Motor neuron (in vitro differentiated cells): ENCODE results near the gene ZNF619. TPM values are rescaled to one million over a fixed set of nuclear protein-coding genes. Genes with fewer than 3 reads are reported as not detected.
A peak's percentile ranks its signal among the peaks of the same experiment; 100 is the strongest.

Source experiments
- ATAC-seq, 8 experiments: fragments of 200-7000 bp; cut with Tn5 transposase; replicated peaks in 6 of 8; 2 replicates each; pipeline ENCODE4 v1.8.0; 2021; ENCODE audit warnings: mild to moderate bottlenecking in 8 of 8, moderate library complexity in 8 of 8
- H3K27ac ChIP-seq, 2 donors: fragments of 250-450 bp; sonication (Bioruptor Pico); 2 replicates each; pipeline ENCODE4 v1.9.0; 2021; ENCODE audit warnings: antibody characterized with exemption in 2 of 2, mild to moderate bottlenecking in 2 of 2, moderate library complexity in 1 of 2
- H3K4me1 ChIP-seq, 2 donors: fragments of 250-450 bp; sonication (Bioruptor Pico); replicated peaks in 1 of 2; 2 replicates each; pipeline ENCODE4 v1.6.1; 2021; ENCODE audit warnings: antibody characterized with exemption in 2 of 2, mild to moderate bottlenecking in 2 of 2, moderate library complexity in 1 of 2
- H3K4me3 ChIP-seq, 5 donors: fragments of 250-450 bp; sonication (Bioruptor Pico); 2 replicates each; pipeline ENCODE4 v1.9.0; 2021; ENCODE audit warnings: antibody characterized with exemption in 5 of 5, mild to moderate bottlenecking in 5 of 5, moderate library complexity in 4 of 5
- WGBS, 10 experiments: fragments of 450-650 bp; shearing (Covaris generic); methylation state at CpG; one replicate each; pipeline ENCODE4 v1.0.0; 2022; 5-methylcytosine and 5-hydroxymethylcytosine counted together
- in situ Hi-C, 9 experiments: fragments of 400-800 bp; cut with MboI; loops; one replicate each; pipeline ENCODE4 v1.15.0; 2021; ENCODE audit warnings: low sequenced_read_pairs in 9 of 9, low pct_unique_long_range_greater_than_20kb in 2 of 9; ENCODE audit not compliant: unreplicated experiment in 9 of 9
- total RNA-seq, 8 experiments: library from RNA; unstranded; fragments of 300-600 nt; gene quantifications; 2 replicates each; pipeline versions ENCODE4 v1.2.3 to v1.2.4, GENCODE V29; 2022

Gene ZNF619
- total RNA-seq, 8 experiments from 2014 or later, result 1.3 to 7.9 (median 5.6) TPM

DNA sequence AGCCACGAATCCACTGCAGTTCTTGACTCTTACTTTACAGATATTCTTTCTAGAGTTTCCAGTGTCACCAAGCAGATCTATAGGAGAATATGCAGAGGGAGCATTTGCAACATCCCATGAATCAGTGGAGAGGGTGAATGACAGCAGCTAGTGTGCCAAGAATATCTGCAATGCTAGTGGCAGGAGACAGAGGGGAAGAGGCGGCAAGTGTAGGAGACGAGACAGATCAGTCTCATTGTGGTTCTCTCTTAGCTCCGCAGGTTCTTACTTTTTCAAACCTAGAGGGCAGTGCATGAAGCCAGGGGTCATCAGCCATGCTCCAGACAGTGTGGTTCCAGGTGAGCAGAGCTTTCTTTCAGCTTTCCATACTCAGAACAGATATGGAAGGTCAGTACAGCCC is 744 bp downstream of the ZNF619 start:
- 0 to 83% (median 34%) methylated on average over 1 to 4 of the region's 4 CpGs; no CpG with 5 or more reads in 4 of the 10 experiments for WGBS, 10 experiments
- peak in 6 of 8 experiments; percentile 15 to 44 (median 30) for ATAC-seq
- in situ Hi-C loops, result no loop called here
- Histone ChIP-seq H3K4me1 (peaks cover 0 to 4% of the 10 kb centered on the region in 2 donors), H3K27ac (no peak overlapping the region), H3K4me3 (peak overlapping the region; percentile 48 to 82 (median 57))

DNA sequence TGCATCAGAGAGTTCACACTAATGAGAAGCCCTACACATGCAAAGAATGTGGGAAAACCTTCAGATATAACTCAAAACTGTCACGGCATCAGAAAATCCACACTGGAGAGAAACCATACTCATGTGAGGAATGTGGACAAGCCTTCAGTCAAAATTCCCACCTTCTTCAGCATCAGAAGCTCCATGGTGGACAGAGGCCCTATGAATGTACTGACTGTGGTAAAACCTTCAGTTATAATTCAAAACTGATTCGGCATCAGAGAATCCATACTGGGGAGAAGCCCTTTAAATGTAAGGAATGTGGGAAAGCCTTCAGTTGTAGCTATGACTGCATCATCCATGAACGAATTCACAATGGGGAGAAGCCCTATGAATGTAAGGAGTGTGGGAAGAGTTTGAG is 10.2 kb downstream of the ZNF619 start:
- 80 to 100% (median 93%) methylated on average over 1 to 3 of the region's 3 CpGs; no CpG with 5 or more reads in 3 of the 10 experiments for WGBS, 10 experiments
- no peak overlapping the region for H3K27ac ChIP-seq
- ATAC-seq, result no peak
- no peaks in the 10 kb centered on the region for H3K4me1 ChIP-seq
- H3K4me3 ChIP-seq, result no peak overlapping the region
- in situ Hi-C loops, result no loop called here

DNA sequence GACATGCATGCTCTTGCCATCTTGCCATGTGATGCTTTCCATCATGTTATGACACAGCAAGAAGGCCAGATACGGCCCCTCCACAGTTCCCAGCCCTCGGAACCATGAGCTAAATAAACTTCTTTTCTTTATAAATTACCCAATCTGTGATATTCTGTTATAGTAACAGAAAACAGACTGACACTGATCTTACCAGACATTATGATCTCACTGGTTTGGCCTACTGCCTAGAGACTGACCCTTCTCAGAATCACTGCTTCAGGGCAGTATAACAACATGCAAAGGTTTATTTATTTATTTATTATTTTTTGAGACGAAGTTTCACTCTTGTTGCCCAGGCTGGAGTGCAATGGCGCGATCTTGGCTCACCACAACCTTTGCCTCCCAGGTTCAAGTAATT is 14.0 kb downstream of the ZNF619 start:
- H3K27ac ChIP-seq, result no peak overlapping the region
- no peak for ATAC-seq
- in situ Hi-C loops, result no loop called here
- 80 to 100% (median 89%) methylated on average over 1 to 5 of the region's 5 CpGs; no CpG with 5 or more reads in 2 of the 10 experiments for WGBS, 10 experiments
- H3K4me3 ChIP-seq, result no peak overlapping the region
- no peaks in the 10 kb centered on the region for H3K4me1 ChIP-seq

DNA sequence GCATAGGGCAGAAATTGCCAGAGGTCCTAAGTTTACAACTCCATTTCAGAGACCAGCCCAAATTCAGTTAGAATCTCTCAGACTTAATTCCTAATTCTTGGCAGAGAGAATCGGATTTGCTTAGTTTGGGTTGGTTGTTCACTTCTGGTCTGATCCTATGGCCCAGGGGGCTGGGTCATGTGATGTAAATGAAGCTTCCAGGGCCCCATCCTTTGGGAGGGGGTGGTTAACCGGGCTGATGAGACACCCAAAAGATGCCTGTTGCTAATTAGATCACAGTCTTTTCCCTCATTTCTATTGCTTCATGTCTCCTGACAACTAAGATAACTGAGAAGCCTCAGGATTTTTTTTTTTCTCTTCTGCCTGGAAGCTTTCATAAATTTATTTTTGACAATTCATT is 17.8 kb downstream of the ZNF619 start:
- no peaks in the 10 kb centered on the region for H3K4me1 ChIP-seq
- no peak overlapping the region for H3K4me3 ChIP-seq
- in situ Hi-C loops, result no loop called here
- ATAC-seq, result peak in 2 of 8 experiments; percentile 62 to 83
- H3K27ac ChIP-seq, result no peak overlapping the region
- WGBS, 10 experiments, result 11 to 83% (median 35%) methylated on average over 1 to 2 of the region's 2 CpGs; no CpG with 5 or more reads in 4 of the 10 experiments

DNA sequence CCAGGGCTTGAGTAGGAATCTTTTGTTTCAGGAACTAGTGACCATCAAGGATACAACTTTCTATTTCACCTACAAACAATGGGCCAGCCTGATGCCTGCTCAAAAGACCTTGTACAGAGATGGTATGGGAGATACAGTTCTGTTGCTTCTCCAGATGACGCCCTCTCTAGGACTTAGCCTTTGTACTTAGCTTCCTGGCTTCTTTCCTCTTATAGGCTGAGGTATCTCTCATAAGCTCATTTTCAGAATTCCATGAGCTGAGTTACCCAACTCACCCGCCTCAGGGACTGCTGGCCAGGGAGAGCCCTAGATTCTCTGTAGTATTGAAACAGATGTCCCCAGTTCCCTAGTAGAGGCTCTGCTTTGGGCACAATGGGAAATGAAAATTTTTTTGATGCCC is 20.4 kb downstream of the ZNF619 start:
- Histone ChIP-seq H3K27ac (no peak overlapping the region), H3K4me3 (no peak overlapping the region), H3K4me1 (no peaks in the 10 kb centered on the region)
- in situ Hi-C loops, result no loop called here
- WGBS, 10 experiments, result 88 to 91% (median 88%) methylated on average over 1 to 2 of the region's 2 CpGs; no CpG with 5 or more reads in 7 of the 10 experiments
- ATAC-seq, result no peak

DNA sequence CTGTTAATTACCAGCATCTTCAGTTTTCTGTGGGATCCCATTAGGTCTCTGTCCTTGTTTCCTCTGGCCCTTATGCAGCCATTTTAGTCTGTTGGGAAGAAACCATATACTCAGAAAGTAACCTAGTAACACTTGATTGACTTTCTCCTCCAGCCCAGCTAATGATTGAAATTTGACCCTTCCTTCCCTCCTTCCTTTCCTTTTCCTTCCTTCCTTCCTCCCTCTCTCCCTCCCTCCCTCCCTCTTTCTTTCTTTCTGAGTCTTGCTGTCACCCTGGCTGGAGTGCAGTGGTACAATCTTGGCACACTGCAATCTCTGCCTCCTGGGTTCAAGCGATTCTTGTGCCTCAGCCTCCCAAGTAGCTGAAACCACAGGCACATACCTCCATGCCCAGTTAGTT is 23.0 kb downstream of the ZNF619 start:
- Histone ChIP-seq H3K4me1 (no peaks in the 10 kb centered on the region), H3K27ac (no peak overlapping the region), H3K4me3 (no peak overlapping the region)
- ATAC-seq, result no peak
- WGBS, 10 experiments, result 83 to 100% (median 100%) methylated on average over 1 of the region's 1 CpG; no CpG with 5 or more reads in 6 of the 10 experiments
- in situ Hi-C loops, result no loop called here

DNA sequence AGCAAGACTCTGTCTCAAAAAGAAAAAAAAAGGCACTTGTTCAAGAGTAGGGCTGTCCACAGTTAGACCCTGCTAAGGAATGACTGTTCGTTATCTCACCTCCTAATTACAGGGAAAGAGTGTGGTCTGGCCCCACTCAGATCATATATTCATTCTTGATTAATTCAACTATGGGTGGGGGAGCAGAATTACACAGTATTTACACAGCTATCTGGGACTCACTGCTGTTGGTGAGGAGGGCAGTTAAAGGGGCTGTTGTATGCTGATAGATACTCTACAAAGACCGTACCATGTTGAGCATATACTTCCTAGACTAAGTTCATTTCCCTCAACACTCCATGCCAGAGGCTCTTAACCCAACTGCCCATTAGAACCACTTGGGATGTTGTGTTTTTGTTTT is 25.1 kb downstream of the ZNF619 start:
- peaks cover 4 to 7% of the 10 kb centered on the region in 2 donors for H3K4me1 ChIP-seq
- ATAC-seq, result no peak
- no peak overlapping the region for H3K4me3 ChIP-seq
- in situ Hi-C loops, result no loop called here
- WGBS, 10 experiments, result 17 to 100% (median 77%) methylated on average over 1 to 2 of the region's 2 CpGs
- no peak overlapping the region for H3K27ac ChIP-seq

DNA sequence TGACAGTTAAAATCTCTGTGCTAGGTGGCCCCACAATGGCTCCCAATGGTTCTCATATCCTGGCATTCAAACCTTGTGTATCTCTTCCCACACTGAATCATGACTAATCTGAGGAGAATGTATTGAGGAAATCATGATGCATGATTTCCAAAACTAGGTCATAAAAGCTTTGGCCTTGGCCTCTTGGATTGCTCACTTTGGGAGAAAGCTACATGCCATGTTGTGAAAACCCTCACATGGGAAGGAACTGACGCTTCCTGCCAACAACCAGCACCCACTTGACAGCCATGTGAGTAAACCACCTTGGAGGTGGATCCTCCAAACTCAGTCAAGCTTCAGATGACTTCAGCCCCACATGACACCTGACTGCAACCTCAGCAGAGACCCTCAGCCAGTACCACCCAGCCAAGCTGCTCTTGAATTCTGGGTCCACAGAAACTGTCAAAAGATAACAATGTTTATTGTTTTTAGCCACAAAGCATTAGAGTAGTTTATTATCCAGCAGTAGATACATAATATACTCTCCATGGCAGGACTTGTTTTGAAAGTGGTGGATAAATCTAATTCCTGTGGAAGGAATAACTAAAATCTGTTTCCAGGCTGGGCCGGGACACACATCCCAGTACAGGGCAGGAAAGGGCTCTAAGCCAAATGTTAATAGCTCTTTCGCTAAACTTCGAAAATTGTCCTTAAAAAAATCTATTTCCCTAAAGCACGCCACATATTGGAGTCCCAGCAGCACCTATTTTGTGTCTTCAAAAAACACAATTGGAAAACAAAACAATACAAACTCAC is 27.9 kb downstream of the ZNF619 start:
- Histone ChIP-seq H3K4me1 (peaks cover 10 to 13% of the 10 kb centered on the region in 2 donors), H3K27ac (no peak overlapping the region), H3K4me3 (no peak overlapping the region)
- in situ Hi-C loops, result no loop called here
- 48 to 100% (median 91%) methylated on average over 2 to 5 of the region's 5 CpGs; no CpG with 5 or more reads in 1 of the 10 experiments for WGBS, 10 experiments
- peak in 2 of 8 experiments; percentile 24 to 60 for ATAC-seq

DNA sequence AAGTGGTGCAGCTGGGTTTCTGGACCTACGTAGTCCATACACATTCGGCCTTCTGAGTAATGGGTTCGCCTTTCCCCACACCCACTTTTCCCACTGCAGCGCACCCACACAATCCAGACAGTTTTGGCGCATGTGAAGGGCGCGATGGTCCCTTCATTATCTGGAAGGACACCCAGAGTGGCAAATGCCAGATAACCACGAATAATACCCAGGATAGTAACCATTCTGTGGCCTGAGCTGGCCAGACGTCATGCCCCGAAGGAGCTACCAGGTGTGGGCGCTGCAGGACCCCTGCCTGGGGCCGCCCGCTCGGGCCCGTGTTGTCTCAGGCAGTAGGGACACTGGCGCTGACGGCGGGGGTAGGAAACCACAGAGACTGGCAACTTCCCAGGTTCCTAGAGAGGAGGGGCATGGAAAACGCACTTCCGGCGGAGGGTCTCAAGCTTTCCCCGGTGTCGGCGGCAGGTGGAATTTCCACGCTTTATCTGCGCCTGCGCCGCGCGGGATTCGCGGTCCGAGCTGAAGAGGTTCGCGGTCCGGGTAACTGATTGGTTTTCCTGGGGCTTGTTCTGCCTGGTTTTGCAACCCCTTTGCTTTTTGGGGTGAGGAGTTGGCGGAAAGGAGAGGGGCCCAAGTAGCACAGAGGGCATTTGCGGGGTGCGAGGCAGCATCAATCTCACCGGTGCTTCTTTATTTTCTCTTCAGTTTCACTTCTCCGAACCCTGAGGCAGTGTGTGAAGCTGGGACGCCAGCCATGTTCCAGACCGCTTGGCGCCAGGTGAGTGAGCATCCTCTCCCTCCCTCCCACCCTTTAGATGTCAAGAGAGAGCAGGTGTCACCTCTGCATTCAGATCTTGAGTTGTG is 28.9 kb downstream of the ZNF619 start, which contains the start of gene ZNF620:
ZNF620 (plus strand) TSS at position 441 of the 864 bp plus-strand sequence; CDS start at position 755, 314 bp downstream.
- Histone ChIP-seq H3K4me3 (peak within 1 kb of the TSS; percentile 52 to 73 (median 64)), H3K27ac (peak within 1 kb of the TSS; percentile 6 to 67), H3K4me1 (peaks cover 10 to 13% of the 10 kb centered on the region in 2 donors)
- 0 to 70% (median 4%) methylated on average over 2 to 8 of the region's 44 CpGs; no CpG with 5 or more reads in 3 of the 10 experiments for WGBS, 10 experiments
- peak; percentile 76 to 99 (median 98) for ATAC-seq
- in situ Hi-C loops, result no loop called here

DNA sequence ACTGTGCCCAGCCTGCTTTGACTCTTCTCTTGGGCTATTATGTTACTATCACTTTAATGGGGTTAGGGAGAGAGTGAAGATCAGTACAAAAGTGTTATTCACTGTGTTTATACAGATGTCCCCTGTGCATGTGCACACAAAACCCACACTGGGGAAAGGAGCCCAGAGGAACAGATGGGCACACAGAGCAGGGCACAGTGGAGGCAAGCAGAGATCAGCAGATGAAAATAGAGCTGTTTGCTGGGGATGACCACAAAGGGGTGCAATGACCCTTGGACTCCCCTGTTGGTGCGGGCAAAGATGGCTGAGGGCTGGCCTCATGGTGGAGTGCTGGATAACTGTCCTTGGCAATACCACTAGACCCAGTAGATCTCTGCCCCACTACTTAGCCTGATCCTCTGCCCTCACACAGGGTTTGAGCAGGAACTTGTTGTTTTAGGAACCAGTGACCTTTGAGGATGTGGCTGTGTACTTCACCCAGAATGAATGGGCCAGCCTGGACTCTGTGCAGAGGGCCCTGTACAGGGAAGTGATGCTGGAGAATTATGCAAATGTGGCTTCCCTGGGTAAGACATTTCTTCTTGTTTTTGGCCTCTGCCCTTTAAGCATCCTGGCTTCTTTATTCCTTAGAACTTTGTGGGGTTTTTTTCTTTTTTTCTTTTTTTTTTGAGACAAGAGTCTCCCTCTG is 34.3 kb downstream of the ZNF619 start:
- Histone ChIP-seq H3K27ac (no peak overlapping the region), H3K4me1 (peaks cover 7 to 13% of the 10 kb centered on the region in 2 donors), H3K4me3 (no peak overlapping the region)
- 89% methylated on average over 1 of the region's 1 CpG; no CpG with 5 or more reads in 9 of the 10 experiments for WGBS, 10 experiments
- ATAC-seq, result no peak
- in situ Hi-C loops, result no loop called here

DNA sequence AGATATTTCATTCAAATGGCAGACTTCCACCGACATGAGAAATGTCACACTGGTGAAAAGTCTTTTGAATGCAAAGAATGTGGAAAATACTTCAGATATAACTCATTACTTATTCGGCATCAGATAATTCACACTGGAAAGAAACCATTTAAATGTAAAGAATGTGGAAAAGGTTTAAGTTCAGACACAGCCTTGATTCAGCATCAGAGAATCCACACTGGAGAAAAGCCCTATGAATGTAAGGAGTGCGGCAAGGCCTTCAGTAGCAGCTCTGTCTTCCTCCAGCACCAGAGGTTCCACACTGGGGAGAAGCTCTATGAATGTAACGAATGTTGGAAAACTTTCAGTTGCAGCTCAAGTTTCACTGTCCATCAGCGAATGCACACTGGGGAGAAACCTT is 39.3 kb downstream of the ZNF619 start:
- in situ Hi-C loops, result no loop called here
- WGBS, 10 experiments, result 43 to 100% (median 90%) methylated on average over 1 to 5 of the region's 5 CpGs
- no peak for ATAC-seq
- Histone ChIP-seq H3K4me1 (no peaks in the 10 kb centered on the region), H3K27ac (no peak overlapping the region), H3K4me3 (no peak overlapping the region)

DNA sequence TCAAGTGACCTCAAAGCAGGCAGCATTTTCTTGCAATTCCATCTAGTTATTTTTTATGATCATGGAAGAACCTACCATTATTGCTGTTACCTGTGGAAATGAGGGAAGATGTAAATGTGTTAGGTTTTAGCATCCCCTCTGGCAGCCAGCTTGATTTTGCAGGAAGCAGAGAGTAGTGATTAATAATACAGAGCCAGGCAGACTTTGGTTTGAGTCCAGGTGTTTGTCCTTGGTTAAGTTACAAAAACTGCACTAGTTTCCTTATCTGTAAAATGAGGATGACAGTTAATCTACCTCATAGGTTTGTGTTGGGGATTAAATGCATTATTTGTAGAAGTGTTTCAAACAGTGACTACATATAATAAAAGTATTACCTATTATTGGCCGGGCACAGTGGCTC is 41.1 kb downstream of the ZNF619 start:
- in situ Hi-C loops, result no loop called here
- 86 to 100% methylated on average over 1 of the region's 1 CpG; no CpG with 5 or more reads in 8 of the 10 experiments for WGBS, 10 experiments
- H3K27ac ChIP-seq, result no peak overlapping the region
- no peak overlapping the region for H3K4me3 ChIP-seq
- ATAC-seq, result no peak
- H3K4me1 ChIP-seq, result no peaks in the 10 kb centered on the region
